ENCODE data around the gene LUZP2. TPM values are rescaled to one million over a fixed set of nuclear protein-coding genes. Genes with fewer than 3 reads are reported as not detected.
"Not testable (repeated sequence)": the region's sequence is repeated elsewhere in the genome, so short reads cannot be mapped to it uniquely, and the experiment has no call there.

The LUZP2 gene
- total RNA-seq, 1 experiment from 2014 or later, result 0.11 TPM

DNA sequence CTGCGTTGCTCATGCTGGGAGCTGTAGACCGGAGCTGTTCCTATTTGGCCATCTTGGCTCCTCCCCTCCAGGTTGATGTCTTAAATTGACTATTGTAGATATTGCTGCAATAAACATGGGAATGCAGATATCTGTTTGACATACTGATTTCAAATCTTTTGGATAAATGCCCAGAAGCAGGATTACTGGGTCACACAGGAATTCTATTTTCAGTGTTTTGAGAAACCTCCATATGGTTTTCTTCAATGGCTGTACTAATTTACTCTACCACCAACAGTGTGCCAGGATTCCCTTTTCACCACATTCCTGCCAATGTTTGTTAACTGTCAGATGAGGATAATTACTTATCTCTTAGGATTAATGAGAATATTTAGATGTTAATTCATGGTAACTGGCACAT, 467.0 kb downstream of the LUZP2 start:
- Histone ChIP-seq H3F3A (ENCODE audit: low read length, unreplicated experiment) (no peaks in the 10 kb centered on the region), H3K4me1 (ENCODE audit: insufficient read depth, low read length) (no peaks in the 10 kb centered on the region), H3K9me3 (ENCODE audit: low read length) (no peaks in the 10 kb centered on the region), H3K9me2 (replicated peaks; ENCODE audit: low read length) (no peaks in the 10 kb centered on the region), H3K9ac (ENCODE audit: low read length) (no peak overlapping the region), H3K79me2 (ENCODE audit: low read length) (no peaks in the 10 kb centered on the region), H3K4me2 (ENCODE audit: low read length) (no peak overlapping the region), H3K27ac (ENCODE audit: low read length) (no peak overlapping the region), H3K4me3 (ENCODE audit: low read length) (no peak overlapping the region), H2AFZ (ENCODE audit: low read length) (no peak overlapping the region), H3K27me3 (ENCODE audit: low read length) (no peaks in the 10 kb centered on the region), H4K20me1 (ENCODE audit: low read length) (no peaks in the 10 kb centered on the region), H3K36me3 (ENCODE audit: low read depth, low read length) (no peaks in the 10 kb centered on the region)
- intact Hi-C loops (cut with micrococcal nuclease), result no loop called here
- BruUV-seq (replicated peaks), result no TSS peak
- ChIA-PET POLR2A (ENCODE audit: unreplicated experiment) (no interaction called here), CTCF (no interaction called here)
- no peak for TF ChIP-seq EZH2 (IDR thresholded peaks at IDR 0.05; ENCODE audit: low read length, unreplicated experiment)
- TF ChIP-seq EZH2phosphoT487 (IDR thresholded peaks at IDR 0.05; ENCODE audit: borderline replicate concordance, low read length), result no peak
- no peak for TF ChIP-seq CTCF (conservative IDR thresholded peaks at IDR 0.05; ENCODE audit: low read depth, low read length)
- DNase-seq (peak; percentile 4), ATAC-seq (no peak)

DNA sequence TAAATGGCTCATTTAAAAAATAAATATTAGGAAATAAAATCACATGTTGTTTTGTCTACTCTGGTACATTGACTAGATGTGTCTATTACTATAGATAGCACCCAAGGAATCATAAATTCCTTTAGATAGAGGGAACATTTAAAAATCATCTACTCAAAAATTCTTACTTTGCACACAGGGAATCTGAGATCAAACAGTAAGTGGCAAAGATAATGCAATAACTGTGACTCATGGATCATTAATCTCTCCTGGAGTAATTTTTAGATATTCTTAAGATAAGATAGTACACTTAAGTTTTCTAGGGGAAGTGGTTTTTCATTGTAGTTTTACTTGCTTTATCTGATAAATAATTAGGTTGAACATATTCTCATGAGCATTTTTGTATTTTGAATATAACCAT, 468.9 kb downstream of the LUZP2 start:
- Histone ChIP-seq H3K36me3 (ENCODE audit: low read depth, low read length) (no peaks in the 10 kb centered on the region), H3K9me2 (replicated peaks; ENCODE audit: low read length) (no peaks in the 10 kb centered on the region), H3F3A (ENCODE audit: low read length, unreplicated experiment) (no peaks in the 10 kb centered on the region), H3K4me1 (ENCODE audit: insufficient read depth, low read length) (no peaks in the 10 kb centered on the region), H3K79me2 (ENCODE audit: low read length) (no peaks in the 10 kb centered on the region), H3K4me3 (ENCODE audit: low read length) (no peak overlapping the region), H3K9ac (ENCODE audit: low read length) (no peak overlapping the region), H4K20me1 (ENCODE audit: low read length) (no peaks in the 10 kb centered on the region), H3K27me3 (ENCODE audit: low read length) (no peaks in the 10 kb centered on the region), H3K27ac (ENCODE audit: low read length) (no peak overlapping the region), H2AFZ (ENCODE audit: low read length) (no peak overlapping the region), H3K4me2 (ENCODE audit: low read length) (no peak overlapping the region), H3K9me3 (ENCODE audit: low read length) (no peaks in the 10 kb centered on the region)
- no TSS peak for BruUV-seq (replicated peaks)
- TF ChIP-seq EZH2phosphoT487 (IDR thresholded peaks at IDR 0.05; ENCODE audit: borderline replicate concordance, low read length) (no peak), EZH2 (IDR thresholded peaks at IDR 0.05; ENCODE audit: low read length, unreplicated experiment) (no peak), CTCF (conservative IDR thresholded peaks at IDR 0.05; ENCODE audit: low read depth, low read length) (no peak)
- intact Hi-C loops (cut with micrococcal nuclease), result no loop called here
- ChIA-PET CTCF (no interaction called here), POLR2A (ENCODE audit: unreplicated experiment) (no interaction called here)
- DNase-seq, result peak; percentile 8
- no peak for ATAC-seq

GRCh38 chr11:24993903-24994302, 497.1 kb downstream of the LUZP2 start:
- BruUV-seq (replicated peaks); intact Hi-C loops (cut with micrococcal nuclease); H3K36me3 ChIP-seq (ENCODE audit: low read depth, low read length); H3K9ac ChIP-seq (ENCODE audit: low read length); H2AFZ ChIP-seq (ENCODE audit: low read length); H3K27ac ChIP-seq (ENCODE audit: low read length); ATAC-seq; H3K27me3 ChIP-seq (ENCODE audit: low read length); POLR2A ChIA-PET (ENCODE audit: unreplicated experiment); H3K9me2 ChIP-seq (replicated peaks; ENCODE audit: low read length); H3K4me3 ChIP-seq (ENCODE audit: low read length); H4K20me1 ChIP-seq (ENCODE audit: low read length); H3K9me3 ChIP-seq (ENCODE audit: low read length); H3K4me2 ChIP-seq (ENCODE audit: low read length); CTCF ChIA-PET; H3K79me2 ChIP-seq (ENCODE audit: low read length); H3K4me1 ChIP-seq (ENCODE audit: insufficient read depth, low read length); H3F3A ChIP-seq (ENCODE audit: low read length, unreplicated experiment); DNase-seq: not testable (repeated sequence)

- H3K36me3 ChIP-seq (ENCODE audit: low read depth, low read length); H4K20me1 ChIP-seq (ENCODE audit: low read length); H3K9me2 ChIP-seq (replicated peaks; ENCODE audit: low read length); ATAC-seq; H3K27ac ChIP-seq (ENCODE audit: low read length); H3K4me3 ChIP-seq (ENCODE audit: low read length); H3F3A ChIP-seq (ENCODE audit: low read length, unreplicated experiment); BruUV-seq (replicated peaks); H3K27me3 ChIP-seq (ENCODE audit: low read length); H3K4me2 ChIP-seq (ENCODE audit: low read length); H3K79me2 ChIP-seq (ENCODE audit: low read length); H2AFZ ChIP-seq (ENCODE audit: low read length); H3K4me1 ChIP-seq (ENCODE audit: insufficient read depth, low read length); DNase-seq; H3K9ac ChIP-seq (ENCODE audit: low read length); CTCF ChIA-PET; intact Hi-C loops (cut with micrococcal nuclease); H3K9me3 ChIP-seq (ENCODE audit: low read length): not testable (repeated sequence)
- POLR2A ChIA-PET (ENCODE audit: unreplicated experiment), result interaction anchor here (0.6 kb wide), 1 partner anchor 50 kb away, joined by 3 read pairs; no protein-coding TSS in a partner anchor
Measured at GRCh38 chr11:24999929-25000328, 503.1 kb downstream of the LUZP2 start.

All from PC-3 (cell line).